ENCODE results near the gene PEMT. TPM values are rescaled to one million over a fixed set of nuclear protein-coding genes. Genes with fewer than 3 reads are reported as not detected.

The PEMT gene
- total and polyA plus RNA-seq, 2 of the 8 experiments (the other 6 are each of a cell fraction or from before 2014, with no cell fraction given), result 42.0 to 118 TPM

DNA sequence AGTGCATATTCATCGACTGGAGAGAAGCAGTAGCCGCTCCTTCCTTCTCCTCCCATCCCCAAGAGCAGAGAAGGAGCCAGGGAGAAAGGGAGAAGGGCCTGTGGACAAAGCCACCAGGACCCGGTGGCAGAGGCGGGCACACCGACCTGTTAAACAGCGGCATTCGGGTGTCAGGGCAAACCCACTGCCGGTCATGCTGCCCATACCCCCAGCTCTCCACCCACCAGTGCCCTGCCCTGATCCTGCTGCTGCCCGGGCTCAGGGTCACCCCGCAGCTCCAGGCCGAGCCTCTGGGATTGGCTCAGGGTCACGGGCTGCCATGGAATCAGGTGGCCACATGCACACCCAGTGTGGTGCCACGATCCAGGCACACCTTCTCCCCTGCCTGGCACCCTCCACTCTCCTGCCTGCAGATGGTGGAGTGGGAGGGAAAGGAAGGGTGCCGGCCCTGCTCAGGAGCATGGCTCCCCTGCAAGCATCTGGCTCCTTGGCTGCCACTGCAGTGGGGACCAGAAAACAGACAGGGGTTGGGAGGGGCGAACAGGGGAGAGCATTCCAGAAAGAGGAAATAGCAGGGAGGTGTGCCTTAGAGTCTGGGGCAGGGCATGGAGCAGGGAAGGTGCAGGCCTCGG is 77.0 kb downstream of the PEMT start:
- H3K9me3 ChIP-seq (ENCODE audit: insufficient read depth in 2 of 2, low read depth in 1 of 2, low read length in 1 of 2), result no peaks in the 10 kb centered on the region
- H3K36me3 ChIP-seq (ENCODE audit: control insufficient read depth in 2 of 4, insufficient read depth in 4 of 4, low read length in 3 of 4), result no peaks in the 10 kb centered on the region
- DNase-seq (ENCODE audit: low read depth in 1 of 2, low spot score in 2 of 2) (no peak), FAIRE-seq (no peak)
- peak overlapping the region; percentile 0 to 37; a peak in 1 of 4 replicates for H3K4me2 ChIP-seq (ENCODE audit: insufficient read depth in 1 of 2, low read depth in 2 of 2, low read length in 2 of 2)
- 84% methylated on average over 14 of the region's 16 CpGs; no CpG with 5 or more reads in 1 of the 2 experiments for WGBS, 2 experiments (ENCODE audit: extremely low coverage in 1 of 2, insufficient coverage in 1 of 2, insufficient read length in 1 of 2, insufficient replicate concordance in 2 of 2, low coverage in 1 of 2, low lambda C conversion rate in 2 of 2, missing lambda C conversion rate in 1 of 2)
- H3K23me2 ChIP-seq (ENCODE audit: low read depth, low read length), result peaks cover 2% of the 10 kb centered on the region; the same call in 1 of the 2 replicates
- H3K14ac ChIP-seq (ENCODE audit: insufficient read length), result no peak overlapping the region
- no peak overlapping the region for H2AFZ ChIP-seq (ENCODE audit: low read length)
- H3K18ac ChIP-seq (ENCODE audit: extremely low read depth, low read length), result peak overlapping the region; percentile 32; the same call in 1 of the 2 replicates
- H4K5ac ChIP-seq (ENCODE audit: insufficient read length, low read depth, low read length), result no peak overlapping the region
- H3K27me3 ChIP-seq (replicated peaks in 1 of 4; ENCODE audit: control insufficient read depth in 3 of 4, extremely low read depth in 1 of 4, insufficient read depth in 3 of 4, low read length in 3 of 4), result no peaks in the 10 kb centered on the region
- peak overlapping the region; percentile 72 for H2BK15ac ChIP-seq (ENCODE audit: low read length)
- peak overlapping the region; percentile 88; the same call in 1 of the 2 replicates for H2BK12ac ChIP-seq (ENCODE audit: low read depth, low read length)
- no peak overlapping the region for H3K23ac ChIP-seq (ENCODE audit: insufficient read length)
- no peak overlapping the region for H3K9ac ChIP-seq (replicated peaks in 1 of 4; ENCODE audit: extremely low read depth in 1 of 4, low read depth in 3 of 4, low read length in 3 of 4)
- H2BK20ac ChIP-seq (ENCODE audit: low read length), result peak overlapping the region; percentile 80; the same call in 1 of the 2 replicates
- no peaks in the 10 kb centered on the region for H4K20me1 ChIP-seq (replicated peaks in 1 of 2; ENCODE audit: control insufficient read depth in 1 of 2, insufficient read depth in 2 of 2, low read length in 2 of 2)
- H3K4ac ChIP-seq (replicated peaks; ENCODE audit: insufficient read length, low read depth, low read length), result peak overlapping the region; percentile 87
- peak overlapping the region; percentile 10 for H2BK120ac ChIP-seq (replicated peaks; ENCODE audit: low read depth, low read length)
- peak overlapping the region; percentile 94 for H4K91ac ChIP-seq (replicated peaks; ENCODE audit: insufficient read length, low read length)
- CTCF ChIA-PET (ENCODE audit: partially characterized antibody), result interaction anchor here (0.7 to 1.6 kb wide), 5 partner anchors 15 to 67 kb away, joined by 4 to 7 read pairs (median 5); no protein-coding TSS in a partner anchor
- POLR2A ChIA-PET (ENCODE audit: partially characterized antibody), result interaction anchor here (0.8 to 1.0 kb wide), 3 partner anchors 18 to 78 kb away, joined by 3 read pairs; no protein-coding TSS in a partner anchor
- peak overlapping the region; percentile 84; the same call in 1 of the 2 replicates for H2BK5ac ChIP-seq (ENCODE audit: low read depth, low read length)
- H3K4me1 ChIP-seq (replicated peaks in 1 of 4; ENCODE audit: control insufficient read depth in 3 of 4, insufficient read depth in 4 of 4, low read length in 3 of 4), result peaks cover 4 to 24% (median 12%) of the 10 kb centered on the region in 4 experiments
- H3K79me1 ChIP-seq (ENCODE audit: low read depth, low read length), result no peaks in the 10 kb centered on the region
- H2AK5ac ChIP-seq (ENCODE audit: low read depth, low read length), result peak overlapping the region; percentile 90; the same call in 1 of the 2 replicates
- no peak overlapping the region for H3K56ac ChIP-seq (replicated peaks; ENCODE audit: insufficient read length, low read depth, low read length)
- no peak overlapping the region; the same call in 1 of the 2 replicates for H4K8ac ChIP-seq (ENCODE audit: extremely low read depth, insufficient read depth, low read length)
- H3K27ac ChIP-seq (ENCODE audit: low read depth, low read length), result no peak overlapping the region
- H3K4me3 ChIP-seq (ENCODE audit: extremely low read depth in 1 of 4, insufficient read depth in 2 of 4, low read depth in 3 of 4, low read length in 4 of 4), result no peak overlapping the region
- H3K79me2 ChIP-seq (ENCODE audit: control insufficient read depth in 1 of 2, insufficient read depth in 2 of 2, low read length in 2 of 2), result no peaks in the 10 kb centered on the region
- TF ChIP-seq SRF (IDR thresholded peaks at IDR 0.05; ENCODE audit: low read depth, low read length), result no peak
- TF ChIP-seq SP1 (IDR thresholded peaks at IDR 0.05; ENCODE audit: low read depth, low read length), result no peak
- TF ChIP-seq, protein P1, sequence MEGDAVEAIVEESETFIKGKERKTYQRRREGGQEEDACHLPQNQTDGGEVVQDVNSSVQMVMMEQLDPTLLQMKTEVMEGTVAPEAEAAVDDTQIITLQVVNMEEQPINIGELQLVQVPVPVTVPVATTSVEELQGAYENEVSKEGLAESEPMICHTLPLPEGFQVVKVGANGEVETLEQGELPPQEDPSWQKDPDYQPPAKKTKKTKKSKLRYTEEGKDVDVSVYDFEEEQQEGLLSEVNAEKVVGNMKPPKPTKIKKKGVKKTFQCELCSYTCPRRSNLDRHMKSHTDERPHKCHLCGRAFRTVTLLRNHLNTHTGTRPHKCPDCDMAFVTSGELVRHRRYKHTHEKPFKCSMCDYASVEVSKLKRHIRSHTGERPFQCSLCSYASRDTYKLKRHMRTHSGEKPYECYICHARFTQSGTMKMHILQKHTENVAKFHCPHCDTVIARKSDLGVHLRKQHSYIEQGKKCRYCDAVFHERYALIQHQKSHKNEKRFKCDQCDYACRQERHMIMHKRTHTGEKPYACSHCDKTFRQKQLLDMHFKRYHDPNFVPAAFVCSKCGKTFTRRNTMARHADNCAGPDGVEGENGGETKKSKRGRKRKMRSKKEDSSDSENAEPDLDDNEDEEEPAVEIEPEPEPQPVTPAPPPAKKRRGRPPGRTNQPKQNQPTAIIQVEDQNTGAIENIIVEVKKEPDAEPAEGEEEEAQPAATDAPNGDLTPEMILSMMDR (IDR thresholded peaks at IDR 0.05; ENCODE audit: control extremely low read depth in 1 of 3, insufficient read depth in 1 of 3, low read depth in 1 of 3, low read length in 3 of 3), result no peak
- no peak for TF ChIP-seq POLR2A (IDR thresholded peaks at IDR 0.05; ENCODE audit: control extremely low read depth in 1 of 2, low read depth in 2 of 2, low read length in 2 of 2)
- no peak for TF ChIP-seq KDM4A (IDR thresholded peaks at IDR 0.05; ENCODE audit: low read depth, low read length, severe bottlenecking)
- no peak for TF ChIP-seq RXRA (IDR thresholded peaks at IDR 0.05; ENCODE audit: insufficient read depth, low read depth, low read length)
- TF ChIP-seq, protein P2, sequence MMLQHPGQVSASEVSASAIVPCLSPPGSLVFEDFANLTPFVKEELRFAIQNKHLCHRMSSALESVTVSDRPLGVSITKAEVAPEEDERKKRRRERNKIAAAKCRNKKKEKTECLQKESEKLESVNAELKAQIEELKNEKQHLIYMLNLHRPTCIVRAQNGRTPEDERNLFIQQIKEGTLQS (IDR thresholded peaks at IDR 0.05; ENCODE audit: insufficient read depth, low read depth, low read length), result no peak
- TF ChIP-seq TAF1 (IDR thresholded peaks at IDR 0.05; ENCODE audit: low read depth, low read length), result no peak
- no peak for TF ChIP-seq SIRT6 (IDR thresholded peaks at IDR 0.05; ENCODE audit: low read length)
- no peak for TF ChIP-seq MAFK (IDR thresholded peaks at IDR 0.05; ENCODE audit: low read depth, low read length)

Data from H1 (cell line).